ENCODE results near the gene RHBDF2.
"Not testable (repeated sequence)": the region's sequence is repeated elsewhere in the genome, so short reads cannot be mapped to it uniquely, and the experiment has no call there.

The RHBDF2 gene

GRCh38 chr17:76537578-76538280, 36.5 kb upstream of the RHBDF2 start, which contains the start of gene CYGB:
CYGB (minus strand) TSS chr17:76537709; CDS start chr17:76537542, 167 bp downstream.
- DNase-seq: no peak

- DNase-seq: no peak
Measured at GRCh38 chr17:76537288-76537577, 36.0 kb upstream of the RHBDF2 start.

- DNase-seq: no peak
Measured at GRCh38 chr17:76536511-76537287, 35.5 kb upstream of the RHBDF2 start.

- no peak for DNase-seq
Measured at GRCh38 chr17:76535788-76536510, 34.7 kb upstream of the RHBDF2 start.

- DNase-seq: no peak
Measured at GRCh38 chr17:76534831-76535732, 33.9 kb upstream of the RHBDF2 start.

- DNase-seq: not testable (repeated sequence)
Measured at GRCh38 chr17:76533640-76534359, 32.6 kb upstream of the RHBDF2 start.

GRCh38 chr17:76532072-76532651, 30.9 kb upstream of the RHBDF2 start:
- DNase-seq: no peak

GRCh38 chr17:76531486-76532038, 30.3 kb upstream of the RHBDF2 start:
- DNase-seq: no peak

- no peak for DNase-seq
Measured at GRCh38 chr17:76530811-76531485, 29.7 kb upstream of the RHBDF2 start.

GRCh38 chr17:76530095-76530723, 29.0 kb upstream of the RHBDF2 start:
- no peak for DNase-seq

- DNase-seq: no peak
Measured at GRCh38 chr17:76529224-76530094, 28.2 kb upstream of the RHBDF2 start.

GRCh38 chr17:76528528-76529223, 27.5 kb upstream of the RHBDF2 start:
- peak; percentile 29 for DNase-seq

- no peak for DNase-seq
Measured at GRCh38 chr17:76528156-76528527, 26.9 kb upstream of the RHBDF2 start.

GRCh38 chr17:76527430-76528111, 26.3 kb upstream of the RHBDF2 start:
- peak; percentile 75 for DNase-seq

GRCh38 chr17:76527016-76527415, 25.8 kb upstream of the RHBDF2 start:
- DNase-seq: not testable (repeated sequence)

GRCh38 chr17:76525513-76525833, 24.2 kb upstream of the RHBDF2 start:
- DNase-seq: not testable (repeated sequence)

- no peak for DNase-seq
Measured at GRCh38 chr17:76524598-76525512, 23.6 kb upstream of the RHBDF2 start.
